Right ventricle myocardium inferior (tissue), 1 donor: Measurements from ENCODE around the gene TUBD1. TPM values are rescaled to one million over a fixed set of nuclear protein-coding genes. Genes with fewer than 3 reads are reported as not detected.
"Not testable (repeated sequence)": the region's sequence is repeated elsewhere in the genome, so short reads cannot be mapped to it uniquely, and the experiment has no call there.

Experiments
- ATAC-seq: fragments of 200-7000 bp; cut with Tn5 transposase; one replicate; pipeline ENCODE4 v1.9.1; 2020; ENCODE audit warnings: mild to moderate bottlenecking, moderate library complexity
- DNase-seq: peaks from one replicate; pipeline ENCODE4 v3.0.0; 2021; ENCODE audit errors: missing footprints
- intact Hi-C: fragments of 100-400 bp; cut with DNase I; formaldehyde crosslinking; loops from one replicate; pipeline ENCODE4 v1.11.0; 2022
- long read RNA-seq: library from polyadenylated mRNA; unstranded; transcript quantifications from one replicate; pipeline ENCODE4 v2.0.0, GENCODE V29; 2021
- total RNA-seq: library from RNA; stranded (reverse); fragmentation: NEBNext Ultra II Directional; extraction: Animal tissue kit (Norgen Biotek cat#: 25700); gene quantifications from one replicate; pipeline ENCODE4 v1.2.1, GENCODE V29; 2021
- donor health status: DM: no; HTN: yes; CAD: no; lungs with severe emphysema.

TUBD1 gene
- total RNA-seq: 8.4 TPM
- long read RNA-seq, partial matches to known transcripts: 0 of 2 reads
- long read RNA-seq, other reads (novel, unspliced or antisense): 0 of 2 reads

- intact Hi-C loops: no loop called here
- peak; percentile 100 for ATAC-seq
- peak; percentile 96 for DNase-seq
Measured at GRCh38 chr17:59892924-59893675, at the start of gene TUBD1, which contains the start of gene RPS6KB1. TSS of gene TUBD1 (minus strand) at chr17:59892943. CDS start at chr17:59891002, 1,941 bp downstream. TSS of gene RPS6KB1 (plus strand) at chr17:59893121. CDS start at chr17:59893185, 64 bp downstream.

GRCh38 chr17:59941131-59941530 is 48.4 kb upstream of the TUBD1 start:
- no peak for DNase-seq
- intact Hi-C loops: loop anchor here (10.0 kb wide), 1 partner anchor 276 kb away; no protein-coding TSS in a partner anchor
- ATAC-seq: no peak

GRCh38 chr17:59940697-59941096 is 48.0 kb upstream of the TUBD1 start:
- ATAC-seq, DNase-seq: not testable (repeated sequence)
- intact Hi-C loops: loop anchor here (10.0 kb wide), 1 partner anchor 276 kb away; no protein-coding TSS in a partner anchor

DNA sequence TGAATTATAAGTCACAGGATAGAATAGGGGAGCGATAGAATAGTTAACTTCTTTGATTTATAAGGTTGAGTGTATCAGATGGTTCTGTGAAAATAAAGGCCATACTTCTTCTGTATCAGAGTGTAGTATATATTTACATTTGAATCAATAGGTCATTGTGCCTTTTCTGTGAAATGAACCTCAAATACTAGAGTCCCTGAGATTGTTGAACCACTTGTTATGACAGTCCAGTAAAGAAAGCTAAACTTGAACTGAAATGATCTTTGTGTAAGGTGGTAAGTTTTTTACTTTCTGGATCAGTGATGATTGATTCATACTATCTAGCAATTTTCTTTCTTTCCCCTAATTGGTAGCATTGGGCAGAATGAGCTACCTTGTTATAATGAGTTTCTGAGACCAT is 40.6 kb upstream of the TUBD1 start:
- DNase-seq, ATAC-seq, intact Hi-C loops: not testable (repeated sequence)

DNA sequence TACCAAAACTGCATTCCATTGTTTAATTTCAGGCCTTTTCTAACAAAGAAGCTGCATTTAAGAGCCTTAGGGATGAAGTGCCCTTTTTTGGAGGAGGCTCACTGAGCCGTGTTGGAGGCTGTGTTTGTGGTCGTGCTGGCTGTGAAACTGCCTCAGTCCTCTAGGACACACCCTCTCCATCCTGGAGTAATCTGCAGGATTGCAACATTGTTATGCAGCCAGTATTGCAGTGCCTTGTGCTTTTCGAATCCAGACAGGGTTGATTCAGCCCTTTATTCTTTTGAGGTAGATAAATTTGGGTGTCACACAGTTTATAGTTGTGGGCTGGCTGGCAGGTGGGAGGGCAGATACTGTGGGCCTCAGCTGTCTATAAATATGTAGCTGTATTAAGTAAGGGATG is 38.0 kb upstream of the TUBD1 start:
- intact Hi-C loops, DNase-seq: not testable (repeated sequence)
- peak; percentile 56 for ATAC-seq

DNA sequence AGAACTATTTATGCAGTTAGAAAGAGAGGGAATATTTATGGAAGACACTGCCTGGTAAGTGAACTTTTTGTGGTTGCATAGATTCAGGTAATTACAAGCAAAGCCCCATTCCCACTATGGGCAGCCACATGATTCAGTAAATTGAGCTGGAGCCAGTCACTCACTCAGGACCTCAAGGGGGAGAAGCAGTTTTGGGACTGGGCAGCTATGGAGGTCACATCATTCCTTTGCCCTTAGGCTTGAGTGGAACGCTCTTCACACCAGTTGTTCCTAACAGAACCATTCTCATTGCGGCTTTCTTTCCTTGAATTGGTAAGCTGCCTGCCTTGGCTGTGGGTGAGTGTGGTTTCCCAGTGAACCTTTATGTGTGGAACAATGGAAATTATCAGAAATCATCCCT is 37.4 kb upstream of the TUBD1 start:
- ATAC-seq, intact Hi-C loops, DNase-seq: not testable (repeated sequence)

GRCh38 chr17:59920637-59921036 is 27.9 kb upstream of the TUBD1 start:
- intact Hi-C loops: loop anchor here (10.0 kb wide), 1 partner anchor 154 kb away; the partner anchor contains the start of gene HEATR6
- ATAC-seq, DNase-seq: not testable (repeated sequence)

DNA sequence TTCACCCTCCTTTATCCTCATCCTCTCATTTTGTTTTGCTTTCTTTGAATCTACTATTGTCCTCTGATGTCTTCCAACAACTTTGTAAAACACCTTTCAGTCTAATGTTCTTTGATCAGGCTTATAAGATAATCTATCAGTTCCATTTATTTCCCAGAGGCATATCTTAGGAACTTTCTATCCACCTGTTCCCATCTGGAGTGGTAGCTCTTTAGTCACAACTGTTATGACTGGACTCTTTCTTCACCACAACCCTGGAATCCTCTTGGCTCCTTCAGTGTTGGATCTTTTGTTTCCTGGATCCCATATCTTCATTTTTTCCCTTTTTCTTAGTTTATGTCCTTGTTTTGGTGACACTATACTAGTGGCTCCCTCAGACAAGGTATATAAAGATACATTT is 23.7 kb upstream of the TUBD1 start:
- intact Hi-C loops: no loop called here
- ATAC-seq: no peak

DNA sequence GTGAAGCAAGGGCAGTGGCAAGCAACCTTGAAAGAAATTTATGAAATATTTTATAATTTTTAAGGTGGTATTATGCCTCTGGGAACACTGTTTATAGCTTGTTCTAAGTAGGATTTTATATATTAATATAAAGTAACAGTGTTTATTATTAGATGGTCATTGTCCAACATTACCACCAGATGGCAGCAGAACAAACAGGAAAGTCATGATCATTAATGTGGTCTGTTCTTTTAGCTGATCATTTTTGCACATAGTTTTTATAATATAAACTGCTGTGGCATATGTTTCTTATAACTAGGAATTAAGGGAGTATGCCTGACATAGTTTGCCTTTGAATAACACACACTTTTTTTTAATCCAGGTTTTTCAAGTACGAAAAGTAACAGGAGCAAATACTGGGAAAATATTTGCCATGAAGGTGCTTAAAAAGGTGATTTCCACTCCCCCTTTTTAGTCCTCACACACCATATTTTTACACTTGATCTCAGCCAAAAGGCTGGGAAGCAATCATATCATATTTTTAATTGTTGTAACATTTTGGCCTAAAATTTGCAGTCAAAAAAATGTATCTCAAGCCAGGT is 21.6 kb upstream of the TUBD1 start:
- DNase-seq: no peak
- intact Hi-C loops: no loop called here
- ATAC-seq: no peak

More for the DNA sequence above, 23.7 kb upstream of the TUBD1 start:
- no peak for DNase-seq

GRCh38 chr17:59907467-59907866 is 14.7 kb upstream of the TUBD1 start:
- ATAC-seq (no peak), DNase-seq (no peak)
- intact Hi-C loops: no loop called here

DNA sequence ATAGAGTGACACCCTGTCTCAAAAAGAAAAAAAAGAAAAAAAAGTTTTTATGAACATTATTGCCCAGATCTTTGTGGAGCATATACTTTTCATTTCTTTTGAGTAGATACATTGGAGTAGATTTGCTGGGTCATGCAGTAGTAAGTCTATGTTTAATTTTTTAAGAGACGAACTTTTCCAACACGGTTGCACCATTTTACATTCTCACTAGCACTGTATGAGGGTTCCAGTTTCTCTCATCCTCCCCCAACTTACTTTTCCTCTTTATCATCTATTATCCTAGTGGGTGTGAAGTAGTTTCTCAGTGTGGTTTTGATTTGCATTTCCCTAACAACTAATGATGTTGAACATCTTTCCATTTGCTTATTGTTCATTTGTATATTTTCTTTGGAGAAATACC is 10.7 kb upstream of the TUBD1 start:
- ATAC-seq: no peak
- intact Hi-C loops: no loop called here
- no peak for DNase-seq

GRCh38 chr17:59901604-59902003 is 8.9 kb upstream of the TUBD1 start:
- intact Hi-C loops: no loop called here
- DNase-seq (no peak), ATAC-seq (no peak)

GRCh38 chr17:59899099-59899498 is 6.4 kb upstream of the TUBD1 start:
- no peak for DNase-seq
- no peak for ATAC-seq
- intact Hi-C loops: no loop called here

DNA sequence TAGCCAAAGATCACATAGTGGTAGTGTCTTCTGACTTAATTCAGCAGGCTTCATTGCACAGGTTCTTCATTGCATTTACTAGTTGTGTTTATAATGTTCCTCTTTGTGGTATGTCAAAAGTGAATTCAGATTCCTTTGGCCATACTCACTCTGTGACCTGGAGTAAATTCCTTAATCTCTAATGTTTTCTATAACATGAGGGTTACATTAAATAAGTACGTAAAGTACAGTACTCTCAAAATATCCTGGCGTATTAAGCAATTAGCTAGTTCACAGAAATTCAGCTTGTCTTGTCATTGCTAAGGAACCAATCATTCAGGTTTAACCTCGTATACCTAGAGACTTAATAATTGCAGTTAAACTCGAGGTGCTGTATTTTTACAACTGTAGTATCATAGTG is 4.3 kb upstream of the TUBD1 start:
- no peak for ATAC-seq

GRCh38 chr17:59893676-59894100 is 945 bp upstream of the TUBD1 start:
- intact Hi-C loops: no loop called here
- ATAC-seq (peak; percentile 2), DNase-seq (no peak)

More for the DNA sequence above, 4.3 kb upstream of the TUBD1 start:
- no peak for DNase-seq
- intact Hi-C loops: no loop called here

GRCh38 chr17:59892251-59892923 is 356 bp downstream of the TUBD1 start:
- DNase-seq (no peak), ATAC-seq (peak; percentile 70)
- intact Hi-C loops: no loop called here

GRCh38 chr17:59890720-59891119 is 2.0 kb downstream of the TUBD1 start:
- no peak for ATAC-seq
- intact Hi-C loops: no loop called here
- DNase-seq: no peak

GRCh38 chr17:59888145-59888750 is 4.5 kb downstream of the TUBD1 start:
- no peak for ATAC-seq
- no peak for DNase-seq
- intact Hi-C loops: no loop called here

DNA sequence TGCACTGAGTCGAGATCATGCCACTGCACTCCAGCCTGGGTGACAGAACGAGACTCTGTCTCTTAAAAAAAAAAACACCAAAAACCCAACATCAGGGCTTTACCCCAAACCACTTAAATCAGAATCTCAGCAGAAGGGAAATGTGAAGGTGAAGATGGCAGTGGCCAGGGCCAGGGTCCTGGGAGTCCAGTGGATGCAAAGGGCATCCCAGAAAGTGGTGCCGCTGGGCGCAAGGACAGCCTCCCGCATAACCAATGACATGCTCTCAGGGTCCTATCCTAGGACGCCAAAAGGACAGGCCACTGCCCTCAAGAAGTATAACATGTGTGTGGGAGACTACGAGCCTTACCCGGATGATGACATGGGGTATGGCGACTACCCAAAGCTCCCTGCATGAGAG is 7.9 kb downstream of the TUBD1 start:
- ATAC-seq (no peak), DNase-seq (no peak)
- intact Hi-C loops: no loop called here
